Coronary artery (tissue), 2 donors: ENCODE data around the gene TNKS1BP1.
"Not testable (repeated sequence)": the region's sequence is repeated elsewhere in the genome, so short reads cannot be mapped to it uniquely, and the experiment has no call there.

Experiments
- DNase-seq: peaks from one replicate; pipeline ENCODE4 v3.0.0-alpha.2; 2017; ENCODE audit warnings: low spot score
- H3K27ac ChIP-seq, 2 donors: fragments of 200-600 bp; sonication (generic); one replicate each; pipeline ENCODE4 v1.5.1; 2016 to 2019
- H3K4me3 ChIP-seq: fragments of 200-600 bp; sonication (generic); 2 replicates; pipeline ENCODE4 v1.5.1; 2016; ENCODE audit warnings: mild to moderate bottlenecking, moderate library complexity
- TF ChIP-seq, protein P1 (sequence below): fragments of 200-600 bp; sonication (generic); IDR thresholded peaks from one replicate; pipeline ENCODE4 v1.5.1; 2019; ENCODE audit warnings: antibody characterized with exemption

TNKS1BP1 gene

DNA sequence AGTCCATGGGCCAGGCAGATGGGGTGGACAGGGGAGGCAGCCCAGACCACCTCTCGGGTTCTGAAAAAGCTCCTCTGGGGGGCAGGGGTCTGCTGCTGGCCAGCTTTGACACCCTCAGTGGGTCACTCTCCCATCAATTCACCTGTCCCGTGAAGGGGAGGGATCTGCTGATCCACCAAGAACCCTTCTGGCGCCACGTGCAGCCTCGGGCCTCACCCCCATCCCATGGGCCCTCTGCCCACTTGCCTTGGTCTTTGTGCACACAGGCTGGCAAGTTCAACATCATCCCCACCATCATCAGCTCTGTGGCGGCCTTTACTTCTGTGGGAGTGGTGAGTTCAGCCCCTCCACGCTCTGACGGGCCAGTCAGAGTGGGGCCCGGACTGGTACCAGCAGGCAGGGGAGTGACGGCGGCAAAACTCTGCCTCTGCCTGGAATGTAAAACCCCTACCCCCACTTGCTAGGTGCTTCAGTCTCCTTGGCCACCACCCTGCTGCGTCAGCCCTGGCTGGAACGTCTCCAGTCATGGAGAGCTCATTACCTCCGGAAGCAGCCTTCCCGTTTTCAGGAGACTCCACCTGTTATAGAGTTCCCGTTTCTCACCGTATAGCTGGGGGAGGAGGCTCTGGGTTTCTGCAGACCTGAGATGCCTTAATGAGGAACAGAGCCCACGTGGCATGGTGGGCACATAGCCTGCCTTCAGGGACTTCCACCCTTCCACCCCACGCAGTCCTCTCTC is 43.5 kb upstream of the TNKS1BP1 start:
- TF ChIP-seq, protein P1, sequence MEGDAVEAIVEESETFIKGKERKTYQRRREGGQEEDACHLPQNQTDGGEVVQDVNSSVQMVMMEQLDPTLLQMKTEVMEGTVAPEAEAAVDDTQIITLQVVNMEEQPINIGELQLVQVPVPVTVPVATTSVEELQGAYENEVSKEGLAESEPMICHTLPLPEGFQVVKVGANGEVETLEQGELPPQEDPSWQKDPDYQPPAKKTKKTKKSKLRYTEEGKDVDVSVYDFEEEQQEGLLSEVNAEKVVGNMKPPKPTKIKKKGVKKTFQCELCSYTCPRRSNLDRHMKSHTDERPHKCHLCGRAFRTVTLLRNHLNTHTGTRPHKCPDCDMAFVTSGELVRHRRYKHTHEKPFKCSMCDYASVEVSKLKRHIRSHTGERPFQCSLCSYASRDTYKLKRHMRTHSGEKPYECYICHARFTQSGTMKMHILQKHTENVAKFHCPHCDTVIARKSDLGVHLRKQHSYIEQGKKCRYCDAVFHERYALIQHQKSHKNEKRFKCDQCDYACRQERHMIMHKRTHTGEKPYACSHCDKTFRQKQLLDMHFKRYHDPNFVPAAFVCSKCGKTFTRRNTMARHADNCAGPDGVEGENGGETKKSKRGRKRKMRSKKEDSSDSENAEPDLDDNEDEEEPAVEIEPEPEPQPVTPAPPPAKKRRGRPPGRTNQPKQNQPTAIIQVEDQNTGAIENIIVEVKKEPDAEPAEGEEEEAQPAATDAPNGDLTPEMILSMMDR = no peak
- Histone ChIP-seq H3K27ac (no peak overlapping the region), H3K4me3 (no peak overlapping the region)
- DNase-seq = no peak

DNA sequence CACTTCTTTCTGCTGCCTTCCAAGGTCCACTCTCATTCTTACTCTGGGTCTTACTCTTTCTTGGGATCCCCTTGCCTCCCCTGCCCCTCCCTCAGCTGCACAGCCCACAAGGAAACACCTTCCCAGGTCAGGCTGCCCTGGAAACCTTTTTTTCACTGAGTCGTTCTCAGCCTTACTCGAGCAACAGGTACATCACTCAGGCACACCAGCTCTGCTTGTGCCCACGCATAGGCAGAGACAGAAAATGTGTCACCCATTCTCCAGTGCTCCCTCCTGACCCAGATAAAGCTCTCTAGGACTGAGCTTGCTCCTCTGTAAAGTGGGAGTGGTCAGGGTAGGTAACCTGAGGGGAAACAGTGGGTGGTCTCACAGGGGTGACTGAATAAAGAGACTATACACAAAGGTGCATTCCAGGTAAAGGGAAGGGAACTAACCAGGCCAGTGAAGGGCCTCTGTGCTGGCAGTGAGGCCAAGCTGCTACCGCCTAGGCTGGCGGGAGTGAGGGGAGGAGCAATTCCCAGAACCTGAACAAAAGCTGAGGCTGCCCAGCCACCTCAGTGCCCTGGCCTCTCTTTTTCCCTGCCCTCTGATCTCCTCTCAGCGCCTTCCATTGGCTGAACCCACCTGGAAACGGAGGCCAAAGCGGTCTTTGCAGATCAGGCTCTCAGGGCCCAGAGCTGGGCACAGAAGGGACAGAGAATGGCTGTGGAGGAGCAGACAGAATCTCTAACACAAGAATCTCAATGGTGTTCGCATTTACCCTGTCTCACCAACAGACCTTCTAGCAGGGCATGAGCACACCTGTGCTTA is 40.3 kb upstream of the TNKS1BP1 start:
- TF ChIP-seq, protein P1 = no peak
- no peak overlapping the region for H3K4me3 ChIP-seq
- no peak overlapping the region for H3K27ac ChIP-seq
- no peak for DNase-seq

DNA sequence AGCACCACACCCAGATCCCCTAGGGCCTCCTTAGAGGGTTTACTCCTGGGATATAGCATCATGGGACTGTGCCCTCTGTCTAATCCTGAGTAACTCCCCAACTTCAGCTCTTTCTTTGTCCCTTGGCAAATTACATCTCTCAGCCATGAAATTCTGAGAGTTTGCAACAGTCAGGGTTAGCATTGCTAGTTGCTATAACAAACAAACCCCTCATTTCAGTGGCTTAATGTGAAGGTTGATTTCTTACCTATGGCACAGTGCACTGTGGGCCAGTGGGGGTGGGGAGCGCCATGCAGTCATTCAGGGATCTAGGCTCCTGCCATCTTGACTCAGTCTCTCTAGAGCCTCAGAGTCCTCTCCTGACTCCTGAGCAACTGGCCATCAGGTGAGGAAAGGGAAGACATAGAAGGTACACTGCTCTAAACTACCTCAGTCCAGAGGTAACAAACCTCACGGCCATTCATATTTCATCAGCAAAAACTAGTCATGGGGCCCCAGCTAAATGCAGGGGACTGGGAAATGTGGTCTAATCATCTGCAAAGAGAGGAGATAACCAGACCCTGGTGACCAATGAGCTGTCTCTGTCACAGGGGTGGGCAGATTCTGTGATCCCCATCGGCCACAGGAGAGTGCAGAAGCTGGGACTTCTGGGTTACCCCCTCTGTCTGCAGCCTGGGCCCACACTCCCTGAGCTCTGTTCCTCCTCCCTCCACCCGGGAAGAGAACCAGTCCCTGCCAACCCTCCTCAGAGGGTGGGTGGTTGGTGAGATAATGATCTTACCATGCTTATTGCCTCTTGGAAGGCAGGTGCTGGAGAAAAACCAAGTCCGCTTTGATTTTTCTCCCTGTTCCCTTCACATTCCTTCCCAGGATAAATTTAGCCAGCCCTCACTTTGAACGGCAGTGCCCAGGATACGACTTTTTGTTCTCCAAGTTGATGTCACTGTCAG is 38.7 kb upstream of the TNKS1BP1 start:
- Histone ChIP-seq H3K4me3 (no peak overlapping the region), H3K27ac (no peak overlapping the region)
- no peak for DNase-seq
- TF ChIP-seq, protein P1 = no peak

DNA sequence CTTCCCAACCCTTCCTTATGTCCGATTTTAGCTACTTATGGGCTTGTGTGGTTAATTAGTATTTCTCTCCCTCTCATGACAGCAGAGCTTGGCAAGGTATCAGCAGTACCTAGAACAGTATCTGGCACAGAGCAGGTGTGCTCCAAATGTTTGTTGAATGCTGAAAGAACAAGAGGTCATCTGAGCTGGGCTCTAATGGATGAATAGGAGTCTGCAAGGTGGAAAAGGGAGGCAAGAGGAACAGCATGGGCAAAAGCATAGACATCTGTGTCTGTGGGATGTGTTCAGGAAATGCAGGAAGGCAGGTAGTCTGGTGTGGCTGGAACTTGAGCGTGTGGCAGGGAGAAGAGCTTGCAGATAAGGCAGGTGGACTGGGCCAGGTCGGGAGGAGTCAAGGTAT is 37.2 kb upstream of the TNKS1BP1 start:
- Histone ChIP-seq H3K27ac (no peak overlapping the region), H3K4me3 (no peak overlapping the region)
- TF ChIP-seq, protein P1 = no peak
- no peak for DNase-seq

DNA sequence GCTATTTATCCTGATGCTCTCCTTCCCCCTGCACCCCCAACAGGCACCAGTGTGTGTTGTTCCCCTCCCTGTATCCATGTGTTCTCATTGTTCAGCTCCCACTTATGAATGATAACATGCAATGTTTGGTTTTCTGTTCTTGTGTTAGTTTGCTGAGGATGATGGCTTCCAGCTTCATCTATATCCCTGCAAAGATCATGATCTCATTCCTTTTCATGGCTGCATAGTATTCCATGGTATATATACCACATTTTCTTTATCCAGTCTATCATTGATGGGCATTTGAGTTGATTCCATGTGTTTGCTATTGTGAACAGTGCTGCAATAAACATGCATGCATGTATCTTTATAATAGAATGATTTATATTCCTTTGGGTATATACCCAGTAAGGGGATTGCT is 36.7 kb upstream of the TNKS1BP1 start:
- DNase-seq, H3K4me3 ChIP-seq, H3K27ac ChIP-seq: not testable (repeated sequence)

DNA sequence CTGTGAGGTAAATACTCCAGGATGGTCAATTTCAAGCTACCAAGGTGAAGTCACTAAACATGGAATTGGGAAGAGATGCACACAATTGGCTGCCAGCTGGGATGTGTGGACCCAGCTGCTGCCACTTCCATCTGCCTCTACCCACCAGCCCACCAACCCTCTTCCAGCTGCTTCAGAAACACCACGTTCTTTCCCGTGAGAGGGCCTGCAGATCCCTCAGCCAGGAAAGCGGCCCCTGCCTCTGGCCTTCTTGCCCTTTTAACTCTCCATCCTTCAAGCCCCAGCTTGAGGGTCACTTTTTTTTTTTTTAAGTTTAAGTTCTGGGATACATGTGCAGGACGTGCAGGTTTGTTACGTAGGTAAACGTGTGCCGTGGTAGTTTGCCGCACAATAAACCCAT is 36.2 kb upstream of the TNKS1BP1 start:
- TF ChIP-seq, protein P1 = no peak
- no peak overlapping the region for H3K4me3 ChIP-seq
- DNase-seq = no peak
- no peak overlapping the region for H3K27ac ChIP-seq
